Measurements from ENCODE around the gene CPEB4.

DNA sequence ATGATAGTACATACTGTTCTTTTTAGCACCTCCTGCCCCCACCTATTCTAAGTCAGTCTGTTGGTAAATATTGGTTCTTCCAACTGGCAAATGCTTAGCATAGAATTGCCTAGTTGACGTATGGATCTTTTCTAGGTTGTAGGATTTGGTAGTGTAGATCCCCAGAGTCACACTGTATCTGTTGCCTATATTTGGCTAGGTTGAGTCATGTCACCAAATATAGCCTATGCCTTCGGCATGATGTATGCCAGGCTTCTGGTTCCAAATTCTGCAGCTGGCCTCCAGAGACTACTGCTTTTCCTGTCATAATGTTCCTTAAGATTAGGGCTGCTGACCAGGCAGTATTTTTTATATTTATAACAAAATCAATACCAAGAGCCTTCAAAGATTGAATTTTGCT, 38.2 kb downstream of the CPEB4 start:
- no peak for TF ChIP-seq EZH2 (IDR thresholded peaks at IDR 0.05; ENCODE audit: borderline replicate concordance, insufficient read depth, low read depth, low read length, poor library complexity, severe bottlenecking)
- TF ChIP-seq, protein P1, sequence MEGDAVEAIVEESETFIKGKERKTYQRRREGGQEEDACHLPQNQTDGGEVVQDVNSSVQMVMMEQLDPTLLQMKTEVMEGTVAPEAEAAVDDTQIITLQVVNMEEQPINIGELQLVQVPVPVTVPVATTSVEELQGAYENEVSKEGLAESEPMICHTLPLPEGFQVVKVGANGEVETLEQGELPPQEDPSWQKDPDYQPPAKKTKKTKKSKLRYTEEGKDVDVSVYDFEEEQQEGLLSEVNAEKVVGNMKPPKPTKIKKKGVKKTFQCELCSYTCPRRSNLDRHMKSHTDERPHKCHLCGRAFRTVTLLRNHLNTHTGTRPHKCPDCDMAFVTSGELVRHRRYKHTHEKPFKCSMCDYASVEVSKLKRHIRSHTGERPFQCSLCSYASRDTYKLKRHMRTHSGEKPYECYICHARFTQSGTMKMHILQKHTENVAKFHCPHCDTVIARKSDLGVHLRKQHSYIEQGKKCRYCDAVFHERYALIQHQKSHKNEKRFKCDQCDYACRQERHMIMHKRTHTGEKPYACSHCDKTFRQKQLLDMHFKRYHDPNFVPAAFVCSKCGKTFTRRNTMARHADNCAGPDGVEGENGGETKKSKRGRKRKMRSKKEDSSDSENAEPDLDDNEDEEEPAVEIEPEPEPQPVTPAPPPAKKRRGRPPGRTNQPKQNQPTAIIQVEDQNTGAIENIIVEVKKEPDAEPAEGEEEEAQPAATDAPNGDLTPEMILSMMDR (IDR thresholded peaks at IDR 0.05), result no peak

All from B cell (primary cell).